DOHH2 (cell line): ENCODE results near the gene CASZ1.

Source experiments
- CTCF ChIP-seq: fragments of 200-600 bp; sonication (generic); IDR thresholded peaks from one replicate; pipeline ENCODE4 v1.5.1; 2014; ENCODE audit warnings: antibody characterized with exemption, mild to moderate bottlenecking, low read depth, low read length; ENCODE audit not compliant: poor library complexity, severe bottlenecking
- EZH2phosphoT487 ChIP-seq: fragments of 200-600 bp; sonication (generic); IDR thresholded peaks from 2 replicates; pipeline ENCODE4 v1.6.1; 2017; ENCODE audit warnings: borderline replicate concordance, mild to moderate bottlenecking, antibody characterized with exemption, low read length, moderate library complexity, mixed read lengths

- TF ChIP-seq CTCF = no peak
- no peak for TF ChIP-seq EZH2phosphoT487
These were observed 166.5 kb downstream of the CASZ1 start for GRCh38 chr1:10629816-10630571.
